ENCODE data around the gene COG5.
A peak's percentile ranks its signal among the peaks of the same experiment; 100 is the strongest.
"Not testable (repeated sequence)": the region's sequence is repeated elsewhere in the genome, so short reads cannot be mapped to it uniquely, and the experiment has no call there.

Gene COG5

DNA sequence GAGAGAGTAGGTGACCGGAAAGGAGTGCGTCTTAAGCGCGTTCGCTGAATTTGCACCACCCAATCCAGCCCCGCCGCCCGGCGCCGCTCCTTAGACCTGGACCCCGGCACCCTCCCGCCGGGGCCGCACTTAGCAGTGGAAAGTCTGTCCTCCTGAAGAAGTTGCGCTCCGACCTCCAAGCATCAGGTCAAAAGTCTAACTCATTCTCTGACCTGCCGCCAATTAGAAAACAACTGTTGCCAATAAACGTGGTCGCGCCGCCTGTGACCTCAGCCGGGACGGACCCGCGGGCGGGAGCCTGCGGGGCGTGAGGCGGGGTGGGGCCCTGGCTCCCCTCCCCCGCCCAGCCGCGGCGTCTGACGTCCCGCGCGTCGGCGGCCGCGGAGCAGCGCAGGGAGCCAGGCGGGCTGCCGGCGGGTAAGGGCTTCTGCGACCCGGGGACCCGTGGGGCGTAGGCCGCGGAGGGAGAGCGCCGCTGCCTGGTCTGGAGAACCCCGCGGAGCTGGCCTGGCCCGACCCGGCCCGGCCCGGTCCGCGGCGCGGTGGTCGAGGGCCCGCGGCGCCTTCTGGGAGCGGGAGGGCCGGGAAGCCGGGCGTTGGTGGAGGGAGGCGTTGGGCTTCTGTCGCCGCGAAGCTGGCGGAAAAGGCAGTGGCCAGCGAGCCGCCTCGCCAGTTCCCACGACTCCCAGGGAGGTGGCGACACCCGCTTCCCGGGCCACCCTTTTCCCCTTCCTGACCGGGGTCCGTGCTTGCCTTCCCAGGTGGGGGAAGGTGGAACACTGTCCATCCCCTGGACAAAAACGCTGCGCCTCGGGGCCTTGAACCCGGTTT, 16.4 kb upstream of the COG5 start, which contains the start of gene BCAP29:
Gene BCAP29, plus strand, starts transcription at position 362 of the 831 bp plus-strand sequence. CDS start 527 bp downstream, outside the sequence.
- DNase-seq (ENCODE audit: low read depth in 1 of 2, low spot score in 1 of 2): peak; percentile 44 to 52

DNA sequence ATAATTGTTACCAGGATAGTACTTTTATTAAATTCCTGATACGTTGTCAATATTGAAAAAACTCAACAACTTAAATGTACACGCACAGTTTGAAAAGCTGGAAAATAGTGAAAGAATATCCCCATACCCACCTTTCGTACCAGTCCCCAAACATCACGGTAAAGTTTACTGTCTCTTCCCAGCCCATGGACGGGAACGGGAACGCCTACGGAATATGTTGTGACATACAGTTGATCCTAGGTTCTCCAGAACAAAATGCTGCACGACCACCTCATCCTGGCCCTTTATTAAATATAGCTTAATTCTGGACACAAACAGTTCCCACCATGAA, 15.8 kb upstream of the COG5 start:
- no peak for DNase-seq (ENCODE audit: low read depth in 1 of 2, low spot score in 1 of 2)

DNA sequence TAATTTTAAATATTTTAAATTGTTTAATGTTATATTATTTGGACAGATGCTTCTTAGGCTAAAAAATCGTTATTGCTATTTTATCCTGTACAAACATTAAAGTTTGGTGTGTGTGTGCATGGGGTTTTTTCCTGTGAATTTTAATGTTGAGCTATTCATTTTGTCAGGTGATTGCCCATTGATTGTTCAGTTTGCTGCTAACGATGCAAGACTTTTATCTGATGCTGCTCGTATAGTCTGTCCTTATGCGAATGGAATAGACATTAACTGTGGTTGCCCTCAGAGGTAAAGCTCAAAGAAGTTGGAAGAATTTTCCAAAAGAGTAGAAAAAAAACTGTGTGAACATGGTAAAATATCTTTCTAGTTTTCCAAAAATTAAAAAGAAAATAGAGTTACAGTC, 9.8 kb upstream of the COG5 start:
- no peak for DNase-seq (ENCODE audit: low read depth in 1 of 2, low spot score in 1 of 2)

DNA sequence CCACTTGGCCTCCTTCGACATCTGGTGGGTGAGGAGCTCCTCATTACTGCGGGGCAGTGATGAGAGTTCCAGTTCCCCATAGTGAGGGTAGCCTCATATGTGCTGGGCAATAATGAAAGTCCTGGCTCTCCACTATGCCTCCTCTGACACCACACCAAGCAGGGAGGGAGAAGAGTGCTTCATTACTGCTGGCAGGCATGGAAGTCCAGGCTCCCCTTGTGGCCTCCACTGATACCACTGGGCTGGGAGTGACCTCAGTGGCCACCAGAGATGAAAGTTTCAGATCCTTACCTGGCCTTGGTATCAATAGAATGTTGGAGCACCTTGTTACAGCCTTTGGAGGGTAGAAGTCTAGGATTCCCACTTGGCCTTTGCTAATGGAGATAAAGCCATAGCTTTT, 6.6 kb upstream of the COG5 start:
- no peak for DNase-seq (ENCODE audit: low read depth in 1 of 2, low spot score in 1 of 2)

DNA sequence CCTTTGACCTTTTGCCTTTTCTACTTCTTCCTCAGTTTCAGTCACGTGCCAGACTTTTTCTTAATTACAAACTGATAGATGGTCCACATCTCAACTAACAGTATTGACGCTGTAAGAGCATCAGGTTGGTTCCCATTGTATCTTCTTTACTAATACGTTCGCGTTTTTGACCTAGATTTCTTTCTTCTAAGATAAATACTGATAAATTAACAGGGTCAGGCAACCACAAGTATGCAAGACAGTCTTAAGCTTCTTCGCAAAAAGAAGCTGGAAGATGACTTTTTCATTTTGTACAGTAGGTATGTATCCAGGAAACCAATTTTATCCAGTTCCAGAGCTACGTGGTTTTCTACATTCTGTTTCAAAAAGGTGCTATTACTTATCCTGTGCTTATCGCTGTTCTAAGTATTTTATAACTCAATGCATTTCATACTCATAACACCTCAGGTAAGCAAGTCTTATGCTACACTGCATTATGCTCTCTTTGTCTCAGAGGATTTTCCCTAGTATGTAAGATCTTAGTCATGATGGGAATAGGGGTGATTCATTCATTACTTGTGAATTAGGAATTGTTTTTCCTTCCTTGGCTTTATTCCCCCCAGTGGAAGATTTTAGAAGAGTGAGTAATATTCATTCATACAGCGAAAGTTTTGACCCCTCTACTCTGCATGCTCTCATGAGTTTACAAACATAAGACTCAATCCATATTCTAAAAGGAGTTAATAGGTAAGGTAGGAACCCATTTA, 1.0 kb upstream of the COG5 start:
- DNase-seq (ENCODE audit: low read depth in 1 of 2, low spot score in 1 of 2): no peak

DNA sequence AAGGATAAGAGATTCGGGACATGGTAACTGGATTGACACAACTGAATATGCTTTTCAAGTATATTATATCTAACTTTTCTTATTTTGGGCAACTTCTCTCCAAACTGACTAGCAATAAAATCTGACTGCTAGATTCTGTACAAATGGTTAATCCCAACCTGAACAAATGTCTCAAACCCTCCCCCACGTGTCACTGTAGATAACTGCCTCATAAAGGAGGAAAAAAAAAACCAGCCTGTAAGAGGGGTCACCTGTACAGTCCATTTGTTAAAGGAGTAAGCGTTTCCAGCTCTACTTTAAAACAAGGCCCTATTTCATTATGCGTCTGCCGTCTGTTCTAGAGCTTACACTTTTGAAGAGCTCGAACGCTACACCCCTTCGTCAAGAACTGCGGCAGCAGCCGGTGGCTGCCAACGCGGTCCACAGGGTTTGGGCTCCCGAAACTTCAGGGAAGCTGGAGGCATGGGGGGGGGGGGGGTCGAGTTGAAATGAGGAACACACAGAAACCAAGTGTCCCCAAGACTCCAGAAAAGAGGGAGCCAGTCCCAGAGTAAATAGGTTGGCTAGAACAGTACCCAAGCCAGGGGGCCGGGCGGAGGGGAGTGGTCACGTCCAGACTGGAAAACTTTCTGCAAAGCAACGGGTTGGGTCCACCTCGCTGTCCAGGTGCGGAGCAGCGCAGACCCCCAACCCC, 492 bp downstream of the COG5 start:
- DNase-seq (ENCODE audit: low read depth in 1 of 2, low spot score in 1 of 2): no peak

DNA sequence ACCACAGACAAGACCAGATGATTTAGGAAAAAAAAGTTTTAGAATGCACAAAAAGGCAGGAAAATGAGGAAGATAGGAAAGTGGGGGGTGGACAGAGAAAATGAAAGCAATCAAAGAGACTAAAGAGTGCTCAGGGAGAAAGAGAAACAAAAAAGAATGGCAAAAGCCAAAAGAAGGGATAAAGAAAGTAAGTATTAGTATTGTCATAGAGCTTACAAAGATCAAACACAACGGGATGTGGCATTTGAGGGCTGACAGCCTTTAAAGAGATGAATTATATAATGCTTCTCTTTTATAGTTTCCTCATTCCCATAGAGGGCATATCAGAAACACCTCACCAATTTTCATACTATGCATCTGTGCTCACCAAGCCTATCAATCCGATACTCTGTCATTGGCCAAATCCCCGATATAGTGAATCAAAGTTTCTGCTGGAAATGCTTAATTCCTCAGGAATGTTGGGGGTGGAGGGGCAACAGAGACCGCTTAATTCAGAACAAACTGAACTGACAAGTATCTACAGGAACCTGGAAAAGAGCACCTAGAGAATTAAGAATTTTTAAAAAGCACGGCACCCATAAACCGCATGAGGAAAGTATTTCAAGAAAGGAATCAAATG, 2.7 kb downstream of the COG5 start:
- DNase-seq (ENCODE audit: low read depth in 1 of 2, low spot score in 1 of 2): no peak

DNA sequence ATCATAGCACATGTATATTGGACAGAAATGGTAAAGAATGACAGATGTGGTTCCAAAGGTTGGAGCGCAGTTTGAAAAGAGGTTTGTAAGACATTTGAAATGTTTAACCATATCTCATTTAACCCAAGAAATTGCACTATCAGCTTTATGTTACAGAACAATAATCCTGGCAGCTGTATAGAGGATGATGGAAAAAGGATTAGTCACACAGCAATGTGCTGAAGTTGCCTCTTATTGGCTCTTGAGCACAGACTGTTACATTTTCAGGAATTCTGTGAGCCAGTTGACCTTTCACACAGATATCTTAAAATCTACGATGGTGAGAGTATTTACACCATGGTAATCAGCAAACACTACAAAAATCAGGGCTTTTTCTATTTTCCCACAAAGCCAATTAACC, 3.9 kb downstream of the COG5 start:
- no peak for DNase-seq (ENCODE audit: low read depth in 1 of 2, low spot score in 1 of 2)

DNA sequence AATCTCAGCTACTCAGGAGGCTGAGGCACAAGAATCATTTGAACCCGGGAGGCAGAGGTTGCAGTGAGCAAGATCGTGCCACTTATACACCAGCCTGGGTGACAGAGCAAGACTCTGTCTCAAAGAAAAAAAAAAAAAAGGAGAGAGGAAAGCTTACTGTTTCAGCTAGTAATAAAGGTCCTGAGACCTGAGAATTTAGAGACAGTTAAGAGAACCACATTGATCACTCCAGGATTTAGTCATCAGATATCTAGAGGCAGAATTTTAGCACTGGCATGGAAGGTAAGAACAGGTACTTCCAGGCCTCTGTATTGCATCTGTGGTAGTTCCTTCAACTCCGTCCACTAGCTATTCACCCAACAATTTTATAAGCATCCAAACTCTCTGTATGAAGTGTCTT, 7.8 kb downstream of the COG5 start:
- no peak for DNase-seq (ENCODE audit: low read depth in 1 of 2, low spot score in 1 of 2)

DNA sequence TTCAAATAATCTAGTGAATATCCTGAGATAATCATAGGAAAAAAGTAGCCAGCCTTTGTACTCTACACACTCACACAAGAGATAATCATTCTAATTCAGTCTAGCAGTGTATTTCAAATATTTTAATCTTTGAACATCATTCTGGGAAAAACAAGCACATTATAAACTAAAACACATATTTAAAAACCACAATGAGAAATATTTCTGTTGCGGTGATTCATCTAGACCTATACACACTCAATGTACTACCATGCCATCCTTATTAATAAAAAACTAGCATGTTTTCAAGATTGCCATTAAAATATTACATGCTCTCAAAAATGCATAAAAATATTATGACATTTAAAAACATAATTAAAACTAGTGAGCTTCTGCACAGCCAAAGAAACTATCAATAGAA, 11.8 kb downstream of the COG5 start:
- DNase-seq (ENCODE audit: low read depth in 1 of 2, low spot score in 1 of 2): no peak

DNA sequence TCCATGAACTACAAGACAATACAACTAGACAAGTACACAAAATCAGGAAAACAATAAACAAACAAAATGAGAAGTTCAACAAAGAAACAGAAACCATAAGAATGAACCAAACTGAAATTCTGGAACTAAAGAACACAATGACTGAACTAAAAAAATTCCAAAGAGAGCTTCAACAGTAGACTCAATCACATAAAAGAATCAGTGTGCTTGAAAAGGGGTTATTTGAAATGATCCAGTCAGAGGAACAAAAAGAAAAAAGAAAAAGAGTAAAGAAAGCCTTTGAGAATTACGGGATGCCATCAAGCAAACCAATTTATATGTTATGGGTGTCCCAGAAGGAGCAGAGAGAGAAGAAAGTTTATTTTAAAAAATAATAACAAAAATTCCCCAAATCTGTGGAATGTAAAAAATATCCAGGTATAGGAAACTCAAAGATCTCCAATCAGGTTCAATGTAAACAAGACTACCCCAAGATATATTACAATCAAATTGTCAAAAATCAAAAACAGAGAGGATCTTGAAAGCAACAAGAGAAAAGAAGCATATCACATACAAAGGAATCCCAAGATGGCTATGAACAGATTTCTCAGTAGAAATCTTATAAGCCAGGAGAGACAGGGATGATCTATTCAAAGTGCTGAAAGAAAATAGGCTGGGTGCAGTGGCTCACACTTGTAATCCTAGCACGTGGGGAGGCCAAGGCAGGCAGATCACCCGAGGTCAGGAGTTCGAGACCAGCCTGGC, 18.7 kb downstream of the COG5 start:
- no peak for DNase-seq (ENCODE audit: low read depth in 1 of 2, low spot score in 1 of 2)

DNA sequence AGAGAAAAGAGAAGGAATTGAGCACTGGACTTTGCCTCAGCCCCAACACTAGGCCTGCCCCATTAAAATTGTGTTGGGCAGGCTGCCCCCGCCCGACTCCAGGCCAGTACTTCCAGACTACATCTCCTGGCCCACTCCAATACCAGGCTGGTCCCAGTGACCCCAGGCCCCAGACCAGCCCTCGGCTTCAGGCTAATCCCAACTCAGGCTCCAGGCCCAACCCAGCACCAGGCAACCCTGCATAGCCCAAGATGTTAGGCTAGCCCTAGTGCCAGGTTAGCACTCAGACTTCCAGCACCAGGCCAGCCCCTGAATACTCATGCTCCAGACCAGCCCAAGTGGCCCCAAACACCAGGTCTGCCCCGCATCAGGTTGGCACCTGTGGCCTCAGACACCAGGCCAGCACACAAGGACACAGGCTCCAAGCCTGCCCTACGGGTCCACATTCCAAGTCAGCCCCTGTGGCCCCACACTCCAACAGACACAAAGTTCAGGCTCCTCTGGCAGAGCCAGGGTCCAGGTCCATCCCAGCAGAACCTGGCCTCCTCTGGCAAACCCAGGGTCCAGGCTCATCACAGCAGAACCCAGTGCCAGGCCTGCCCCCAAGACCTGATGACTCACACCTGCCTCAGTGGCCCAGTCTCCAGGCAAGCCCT, 20.3 kb downstream of the COG5 start:
- DNase-seq (ENCODE audit: low read depth in 1 of 2, low spot score in 1 of 2): no peak

DNA sequence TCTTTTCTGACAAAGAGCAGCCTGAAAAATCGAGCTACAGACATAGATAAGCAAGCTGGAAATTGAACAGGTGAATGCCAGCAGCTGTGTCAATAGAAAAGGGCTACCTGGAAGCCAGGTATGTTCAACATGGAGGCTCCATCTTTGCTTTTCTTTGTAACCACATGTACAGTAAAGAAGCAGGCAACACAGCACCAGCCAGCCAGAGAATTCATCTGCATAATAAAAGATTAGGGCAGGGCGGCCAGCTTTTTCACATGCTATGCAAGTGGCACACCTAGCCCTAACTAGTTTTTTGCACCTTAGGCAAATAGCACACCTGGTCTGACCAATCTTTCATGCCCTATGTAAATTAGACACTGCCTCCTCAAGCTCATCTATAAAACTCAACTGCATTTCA, 25.7 kb downstream of the COG5 start:
- no peak for DNase-seq (ENCODE audit: low read depth in 1 of 2, low spot score in 1 of 2)

DNA sequence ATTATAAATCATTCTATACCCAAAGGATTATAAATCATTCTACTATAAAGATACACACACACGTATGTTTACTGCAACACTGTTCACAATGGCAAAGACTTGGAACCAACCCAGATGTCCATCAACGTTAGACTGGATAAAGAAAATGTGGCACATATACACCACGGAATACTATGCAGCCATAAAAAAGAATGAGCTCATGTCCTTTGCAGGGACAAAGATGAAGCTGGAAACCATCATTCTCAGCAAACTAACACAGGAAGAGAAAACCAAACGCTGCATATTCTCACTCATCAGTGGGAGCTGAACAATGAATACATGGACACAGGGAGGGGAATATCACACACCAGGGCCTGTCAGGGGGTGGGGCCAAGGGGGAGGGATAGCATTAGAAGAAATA, 26.5 kb downstream of the COG5 start:
- DNase-seq (ENCODE audit: low read depth in 1 of 2, low spot score in 1 of 2): not testable (repeated sequence)

DNA sequence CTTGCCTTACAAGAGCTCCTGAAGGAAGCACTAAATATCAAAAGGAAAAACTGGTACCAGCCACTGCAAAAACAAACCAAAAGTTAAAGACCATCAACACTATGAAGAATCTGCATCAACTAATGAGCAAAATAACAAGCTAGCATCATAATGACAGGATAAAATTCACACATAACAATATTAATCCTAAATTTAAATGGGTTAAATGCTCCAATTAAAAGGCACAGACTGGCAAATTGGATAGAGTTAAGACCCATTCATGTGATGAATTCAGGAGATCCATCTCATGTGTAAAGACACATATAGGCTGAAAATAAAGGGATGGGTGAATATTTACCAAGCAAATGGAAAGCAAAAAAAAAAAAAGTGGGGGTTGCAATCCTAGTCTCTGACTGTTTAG, 29.6 kb downstream of the COG5 start:
- DNase-seq (ENCODE audit: low read depth in 1 of 2, low spot score in 1 of 2): no peak

DNA sequence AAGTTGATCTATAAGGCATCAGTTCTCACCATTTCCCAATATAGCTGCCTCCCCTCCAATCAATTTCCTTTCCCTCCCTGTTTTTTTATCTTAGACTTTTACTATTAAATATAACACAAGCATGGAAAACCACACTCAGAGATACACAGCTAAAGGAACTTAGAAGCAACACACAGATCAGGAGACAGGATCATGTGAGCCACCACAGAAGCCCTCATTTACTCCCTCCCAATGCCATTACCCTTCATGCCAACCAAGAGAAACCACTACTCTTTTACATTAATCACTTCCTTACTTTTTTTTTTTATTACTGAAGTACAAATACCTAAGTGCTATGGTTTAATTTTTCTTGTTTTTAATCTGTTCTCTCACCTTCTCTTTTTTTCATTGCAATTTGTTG, 33.0 kb downstream of the COG5 start:
- DNase-seq (ENCODE audit: low read depth in 1 of 2, low spot score in 1 of 2): no peak

DNA sequence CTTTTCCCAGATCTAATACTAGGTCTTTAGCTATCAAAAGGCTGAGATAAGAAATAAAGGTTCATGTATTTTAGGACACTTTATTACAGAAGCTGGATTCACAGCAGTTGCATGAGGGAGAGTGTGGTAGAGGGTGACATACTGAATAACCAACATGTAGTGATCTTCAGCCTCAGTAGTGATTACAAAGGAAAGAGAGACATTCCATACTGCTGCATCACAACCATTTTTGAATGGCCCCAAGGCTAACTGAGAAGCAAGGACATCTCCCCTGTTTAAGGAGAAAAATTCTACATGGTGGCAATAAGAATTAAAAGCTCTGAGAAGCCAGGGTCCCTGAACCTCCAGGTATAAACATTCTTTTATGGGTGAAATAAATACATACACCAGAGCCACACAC, 35.3 kb downstream of the COG5 start:
- no peak for DNase-seq (ENCODE audit: low read depth in 1 of 2, low spot score in 1 of 2)

DNA sequence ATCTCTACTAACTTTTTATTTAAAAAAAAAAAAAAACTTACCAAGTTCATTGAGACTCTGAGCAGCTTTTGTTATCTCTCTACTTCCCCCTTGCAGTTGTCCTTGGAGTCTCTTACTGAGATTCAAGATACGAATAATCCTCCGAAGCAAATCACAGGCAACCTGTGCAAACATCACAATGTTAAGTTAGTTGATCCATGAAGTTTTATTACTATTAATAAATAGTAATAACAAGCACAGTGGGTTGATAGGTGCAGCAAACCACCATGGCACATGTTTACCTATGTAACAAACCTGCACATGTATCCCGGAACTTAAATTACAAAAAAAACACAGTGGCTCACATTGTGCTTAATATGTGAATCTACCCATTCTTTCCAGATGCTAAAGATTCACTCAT, 36.5 kb downstream of the COG5 start:
- DNase-seq (ENCODE audit: low read depth in 1 of 2, low spot score in 1 of 2): no peak

DNA sequence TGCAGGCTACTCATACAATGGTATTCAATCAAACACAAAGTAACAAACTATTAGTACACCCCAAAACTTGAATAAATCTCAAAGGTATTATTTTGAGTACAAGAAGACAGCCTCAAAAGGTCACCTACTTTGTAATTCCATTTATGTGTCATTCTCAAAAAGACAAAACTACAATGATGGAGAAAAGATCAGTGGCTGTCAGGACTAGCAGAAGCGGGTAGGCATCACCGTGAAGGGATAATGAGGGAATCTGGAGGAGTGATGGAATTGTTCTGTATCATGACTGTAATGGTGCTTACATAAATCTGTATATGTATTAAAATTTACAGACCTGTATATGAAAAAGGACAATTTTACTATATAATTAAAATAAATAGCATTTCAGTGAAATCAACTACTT, 37.0 kb downstream of the COG5 start:
- DNase-seq (ENCODE audit: low read depth in 1 of 2, low spot score in 1 of 2): no peak

DNA sequence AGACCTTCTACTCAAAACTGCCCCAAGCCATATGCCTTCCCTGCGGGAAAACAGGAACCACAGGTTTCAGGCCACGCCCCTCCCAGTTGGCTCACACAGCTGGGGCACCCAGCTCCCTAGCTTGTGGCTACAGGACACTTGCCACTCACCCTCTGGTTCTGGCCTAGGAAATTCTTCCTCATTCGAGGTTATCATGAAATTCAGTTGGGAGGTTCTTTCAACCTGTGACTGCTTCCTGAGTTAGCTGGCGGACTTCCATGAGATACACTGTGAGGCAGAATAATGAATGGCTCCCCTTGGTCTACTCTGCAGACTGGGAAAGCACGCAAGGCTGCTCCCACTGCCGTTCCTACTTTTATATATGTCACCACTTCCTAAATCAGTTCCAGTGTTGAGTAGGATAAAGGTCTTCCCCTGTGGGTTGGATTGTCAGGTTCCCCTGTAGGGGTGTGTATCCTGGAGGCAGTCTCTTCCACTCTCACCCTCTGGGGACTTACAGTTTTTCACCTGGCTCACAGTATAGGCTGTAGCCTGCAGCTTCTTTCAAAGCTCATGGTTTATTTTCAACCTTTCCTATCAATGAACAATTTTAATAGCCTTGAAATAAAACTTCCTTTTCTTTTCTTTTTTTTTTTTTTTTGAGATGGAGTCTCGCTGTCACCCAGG, 56.9 kb downstream of the COG5 start:
- DNase-seq (ENCODE audit: low read depth in 1 of 2, low spot score in 1 of 2): no peak
